ENCODE measurements around the gene DMRTB1. TPM values are rescaled to one million over a fixed set of nuclear protein-coding genes. Genes with fewer than 3 reads are reported as not detected.
A peak's percentile ranks its signal among the peaks of the same experiment; 100 is the strongest.

The DMRTB1 gene
- total RNA-seq, 2 donors from 2014 or later = not detected

- Mint-ChIP-seq H3K4me1 (peaks cover 2% of the 10 kb centered on the region), H3K36me3 (ENCODE audit: low read depth) (no peaks in the 10 kb centered on the region), H3K27me3 (no peaks in the 10 kb centered on the region), H3K4me3 (no peak overlapping the region), H3K27ac (peak overlapping the region; percentile 16)
- H3K9me3 ChIP-seq (ENCODE audit: control insufficient read depth, low read length, poor library complexity, severe bottlenecking) = no peaks in the 10 kb centered on the region
- no peak for ATAC-seq
- no peak for DNase-seq
Measured at GRCh38 chr1:53442299-53442698, 16.9 kb upstream of the DMRTB1 start.

DNA sequence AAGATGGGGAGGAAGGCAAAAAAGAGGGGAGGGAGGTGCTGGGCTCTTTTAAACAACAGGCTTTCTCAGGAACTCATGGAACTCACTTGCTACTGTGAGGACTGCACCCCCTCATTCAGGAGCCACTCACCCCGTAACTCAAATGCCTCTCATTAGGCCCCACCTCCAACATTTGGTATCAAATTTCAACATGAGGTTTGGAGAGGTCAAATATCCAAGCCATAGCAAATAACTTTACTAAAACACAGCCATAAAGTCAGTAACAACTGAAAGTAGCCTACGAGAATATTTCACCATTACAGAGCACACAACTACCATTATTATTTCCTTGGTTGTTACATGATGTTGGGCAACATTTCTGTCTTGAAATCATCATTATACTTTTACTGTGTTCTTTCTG, 13.1 kb upstream of the DMRTB1 start:
- Mint-ChIP-seq H3K4me1 (no peaks in the 10 kb centered on the region), H3K27me3 (peaks cover 21% of the 10 kb centered on the region), H3K4me3 (no peak overlapping the region), H3K27ac (no peak overlapping the region), H3K36me3 (ENCODE audit: low read depth) (no peaks in the 10 kb centered on the region)
- no peaks in the 10 kb centered on the region for H3K9me3 ChIP-seq (ENCODE audit: control insufficient read depth, low read length, poor library complexity, severe bottlenecking)
- ATAC-seq (no peak), DNase-seq (no peak)

GRCh38 chr1:53447413-53447812, 11.8 kb upstream of the DMRTB1 start:
- H3K9me3 ChIP-seq (ENCODE audit: control insufficient read depth, low read length, poor library complexity, severe bottlenecking) = no peaks in the 10 kb centered on the region
- no peak overlapping the region for H3K27ac Mint-ChIP-seq
- ATAC-seq (no peak), DNase-seq (no peak)
- H3K4me1 Mint-ChIP-seq = no peaks in the 10 kb centered on the region
- H3K36me3 Mint-ChIP-seq (ENCODE audit: low read depth) = no peaks in the 10 kb centered on the region
- H3K4me3 Mint-ChIP-seq = no peak overlapping the region
- H3K27me3 Mint-ChIP-seq = peaks cover 21% of the 10 kb centered on the region

DNA sequence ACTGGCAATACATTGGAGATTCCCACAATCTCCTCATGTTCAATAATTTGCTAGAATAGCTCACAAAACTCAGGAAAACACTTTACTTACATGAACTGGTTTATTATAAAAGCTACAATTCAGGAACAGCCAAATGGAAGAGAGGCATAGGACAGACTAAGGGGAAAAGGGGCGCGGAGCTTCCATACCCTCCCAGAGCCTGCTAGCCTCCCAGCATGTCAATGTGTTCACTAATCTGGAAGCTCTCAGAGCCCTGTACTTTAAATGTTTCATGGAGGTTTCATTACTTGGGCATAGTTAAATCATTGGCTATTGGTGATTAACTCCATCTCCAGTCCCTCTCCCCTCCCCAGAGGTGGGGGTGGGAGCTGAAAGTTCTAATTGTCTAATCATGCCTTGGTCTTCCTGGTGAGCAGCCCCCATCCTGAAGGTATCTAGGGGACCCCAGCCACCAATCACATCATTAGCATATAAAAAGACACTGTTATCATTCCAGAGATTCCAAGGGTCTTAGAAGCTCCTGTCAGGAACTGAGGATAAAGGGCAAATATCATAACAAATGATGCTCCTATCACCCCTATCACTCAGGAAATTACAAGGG, 10.9 kb upstream of the DMRTB1 start:
- no peak overlapping the region for H3K4me3 Mint-ChIP-seq
- H3K9me3 ChIP-seq (ENCODE audit: control insufficient read depth, low read length, poor library complexity, severe bottlenecking) = no peaks in the 10 kb centered on the region
- no peaks in the 10 kb centered on the region for H3K4me1 Mint-ChIP-seq

GRCh38 chr1:53449021-53449420, 10.2 kb upstream of the DMRTB1 start:
- Mint-ChIP-seq H3K27me3 (peaks cover 25% of the 10 kb centered on the region), H3K27ac (no peak overlapping the region), H3K4me3 (no peak overlapping the region), H3K36me3 (ENCODE audit: low read depth) (peaks cover 3% of the 10 kb centered on the region), H3K4me1 (no peaks in the 10 kb centered on the region)
- no peak for ATAC-seq
- H3K9me3 ChIP-seq (ENCODE audit: control insufficient read depth, low read length, poor library complexity, severe bottlenecking) = no peaks in the 10 kb centered on the region
- no peak for DNase-seq

More for the DNA sequence above, 10.9 kb upstream of the DMRTB1 start:
- H3K27ac Mint-ChIP-seq = no peak overlapping the region
- ATAC-seq = no peak
- peaks cover 21% of the 10 kb centered on the region for H3K27me3 Mint-ChIP-seq
- no peak for DNase-seq
- H3K36me3 Mint-ChIP-seq (ENCODE audit: low read depth) = no peaks in the 10 kb centered on the region

DNA sequence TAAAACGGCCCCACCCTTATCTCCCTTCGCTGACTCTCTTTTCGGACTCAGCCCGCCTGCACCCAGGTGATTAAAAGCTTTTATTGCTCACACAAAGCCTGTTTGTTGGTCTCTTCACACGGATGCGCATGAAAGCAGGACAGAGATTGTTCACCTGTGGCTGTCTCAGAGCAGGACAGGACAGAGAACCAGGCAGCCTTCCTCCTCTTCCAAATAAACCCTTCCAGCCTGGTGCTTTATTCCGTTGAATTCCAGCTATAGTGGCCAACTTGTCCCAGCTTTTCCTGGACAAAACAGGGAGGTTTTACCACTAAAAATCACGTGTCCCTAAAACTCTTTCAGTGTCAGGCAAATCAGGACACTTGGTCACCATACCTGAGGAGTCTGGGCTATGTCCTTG, 9.5 kb upstream of the DMRTB1 start:
- DNase-seq (no peak), ATAC-seq (no peak)
- H3K9me3 ChIP-seq (ENCODE audit: control insufficient read depth, low read length, poor library complexity, severe bottlenecking) = no peaks in the 10 kb centered on the region
- Mint-ChIP-seq H3K4me1 (no peaks in the 10 kb centered on the region), H3K36me3 (ENCODE audit: low read depth) (peaks cover 4% of the 10 kb centered on the region), H3K4me3 (no peak overlapping the region), H3K27ac (no peak overlapping the region), H3K27me3 (peaks cover 32% of the 10 kb centered on the region)

DNA sequence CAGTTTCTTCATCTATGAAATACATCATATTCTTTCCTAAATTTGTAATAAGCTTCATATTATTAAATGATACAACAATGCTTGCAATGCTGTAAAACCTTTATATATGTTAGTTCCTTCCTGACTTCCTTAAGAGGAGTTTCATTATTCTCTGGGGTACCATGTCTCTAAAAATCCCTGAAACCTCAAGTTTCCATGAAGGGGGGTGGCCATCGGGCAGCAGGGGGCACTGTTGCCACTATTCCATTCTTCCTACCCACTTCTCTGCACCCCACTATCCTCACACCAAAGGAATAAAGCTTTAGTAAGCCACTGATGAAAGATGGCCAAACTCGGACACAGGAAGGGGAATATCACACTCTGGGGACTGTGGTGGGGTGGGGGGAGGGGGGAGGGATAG, 9.0 kb upstream of the DMRTB1 start:
- H3K9me3 ChIP-seq (ENCODE audit: control insufficient read depth, low read length, poor library complexity, severe bottlenecking) = no peaks in the 10 kb centered on the region
- Mint-ChIP-seq H3K4me3 (no peak overlapping the region), H3K4me1 (no peaks in the 10 kb centered on the region), H3K36me3 (ENCODE audit: low read depth) (peaks cover 4% of the 10 kb centered on the region), H3K27ac (no peak overlapping the region), H3K27me3 (peaks cover 37% of the 10 kb centered on the region)
- DNase-seq (no peak), ATAC-seq (no peak)

- Mint-ChIP-seq H3K27ac (peak overlapping the region; percentile 63), H3K4me1 (no peaks in the 10 kb centered on the region)
- no peak for ATAC-seq
Measured at GRCh38 chr1:53454019-53454418, 5.2 kb upstream of the DMRTB1 start.

GRCh38 chr1:53455364-53455991, 3.7 kb upstream of the DMRTB1 start:
- no peak for ATAC-seq
- Mint-ChIP-seq H3K4me1 (no peaks in the 10 kb centered on the region), H3K27ac (no peak overlapping the region), H3K36me3 (ENCODE audit: low read depth) (peaks cover 4% of the 10 kb centered on the region), H3K27me3 (peaks cover 17% of the 10 kb centered on the region), H3K4me3 (peak overlapping the region; percentile 15)
- DNase-seq = no peak
- no peaks in the 10 kb centered on the region for H3K9me3 ChIP-seq (ENCODE audit: control insufficient read depth, low read length, poor library complexity, severe bottlenecking)

More at GRCh38 chr1:53454019-53454418, 5.2 kb upstream of the DMRTB1 start:
- no peak for DNase-seq
- Mint-ChIP-seq H3K4me3 (no peak overlapping the region), H3K27me3 (peaks cover 29% of the 10 kb centered on the region), H3K36me3 (ENCODE audit: low read depth) (peaks cover 4% of the 10 kb centered on the region)
- no peaks in the 10 kb centered on the region for H3K9me3 ChIP-seq (ENCODE audit: control insufficient read depth, low read length, poor library complexity, severe bottlenecking)

GRCh38 chr1:53458634-53459033, 565 bp upstream of the DMRTB1 start:
- Mint-ChIP-seq H3K27ac (no peak overlapping the region), H3K4me3 (no peak overlapping the region)

DNA sequence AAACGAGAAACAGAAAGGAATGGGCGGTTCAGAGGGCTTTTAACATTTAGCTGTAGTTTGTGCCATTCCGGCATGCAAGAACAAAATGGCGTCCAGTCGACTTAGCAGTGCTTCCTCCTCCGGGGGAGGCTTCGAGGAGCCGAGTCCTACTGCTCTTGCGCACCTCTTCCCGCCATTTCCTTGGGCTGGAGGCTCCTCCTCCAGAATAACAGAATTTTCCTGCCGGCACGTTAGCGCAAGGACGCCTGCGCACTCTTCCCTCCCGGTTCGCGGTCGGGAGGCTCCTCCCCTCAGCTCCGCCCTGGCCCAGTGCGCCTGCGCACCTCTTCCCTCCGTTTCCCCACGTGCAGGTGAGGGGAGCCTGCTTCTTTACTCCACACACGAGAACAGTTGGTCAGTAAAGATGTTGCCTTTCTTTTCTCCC, 1.0 kb downstream of the DMRTB1 start:
- peaks cover under 1% of the 10 kb centered on the region for H3K27me3 Mint-ChIP-seq
- ATAC-seq (no peak), DNase-seq (no peak)
- H3K9me3 ChIP-seq (ENCODE audit: control insufficient read depth, low read length, poor library complexity, severe bottlenecking) = no peaks in the 10 kb centered on the region
- no peaks in the 10 kb centered on the region for H3K36me3 Mint-ChIP-seq (ENCODE audit: low read depth)
- no peak overlapping the region for H3K4me3 Mint-ChIP-seq
- H3K4me1 Mint-ChIP-seq = no peaks in the 10 kb centered on the region
- no peak overlapping the region for H3K27ac Mint-ChIP-seq

More at GRCh38 chr1:53458634-53459033, 565 bp upstream of the DMRTB1 start:
- ATAC-seq (no peak), DNase-seq (no peak)
- Mint-ChIP-seq H3K27me3 (peaks cover 16% of the 10 kb centered on the region), H3K36me3 (ENCODE audit: low read depth) (peaks cover 4% of the 10 kb centered on the region), H3K4me1 (no peaks in the 10 kb centered on the region)
- no peaks in the 10 kb centered on the region for H3K9me3 ChIP-seq (ENCODE audit: control insufficient read depth, low read length, poor library complexity, severe bottlenecking)

- Mint-ChIP-seq H3K4me3 (no peak overlapping the region), H3K27me3 (no peaks in the 10 kb centered on the region), H3K27ac (no peak overlapping the region), H3K36me3 (ENCODE audit: low read depth) (no peaks in the 10 kb centered on the region), H3K4me1 (no peaks in the 10 kb centered on the region)
- H3K9me3 ChIP-seq (ENCODE audit: control insufficient read depth, low read length, poor library complexity, severe bottlenecking) = no peaks in the 10 kb centered on the region
- no peak for ATAC-seq
- no peak for DNase-seq
Measured at GRCh38 chr1:53460666-53461322, 1.6 kb downstream of the DMRTB1 start.

GRCh38 chr1:53461323-53462044, 2.3 kb downstream of the DMRTB1 start:
- no peaks in the 10 kb centered on the region for H3K9me3 ChIP-seq (ENCODE audit: control insufficient read depth, low read length, poor library complexity, severe bottlenecking)
- Mint-ChIP-seq H3K36me3 (ENCODE audit: low read depth) (no peaks in the 10 kb centered on the region), H3K4me1 (no peaks in the 10 kb centered on the region), H3K27ac (no peak overlapping the region), H3K4me3 (no peak overlapping the region), H3K27me3 (no peaks in the 10 kb centered on the region)
- no peak for ATAC-seq
- DNase-seq = no peak
